ENCODE measurements around the gene ATAD1.

- no peak for TF ChIP-seq ZSCAN18 (CRISPR knock-in tag; IDR thresholded peaks at IDR 0.05)
- TF ChIP-seq ATF2 (CRISPR knock-in tag; IDR thresholded peaks at IDR 0.05; ENCODE audit: borderline replicate concordance, low read depth), result no peak
- no peak for TF ChIP-seq NFYB (CRISPR knock-in tag; conservative IDR thresholded peaks at IDR 0.05; ENCODE audit: low read depth)
- TF ChIP-seq CTCF (IDR thresholded peaks at IDR 0.05), result no peak
- TF ChIP-seq FOXJ3 (CRISPR knock-in tag; IDR thresholded peaks at IDR 0.05; ENCODE audit: borderline replicate concordance), result no peak
These were observed 18.1 kb upstream of the ATAD1 start for GRCh38 chr10:87836098-87836497.

All from WTC11 (cell line).